Endothelial cell (in vitro differentiated cells): ENCODE results near the gene SHC2. TPM values are rescaled to one million over a fixed set of nuclear protein-coding genes. Genes with fewer than 3 reads are reported as not detected.

Source experiments
- DNase-seq: peaks from one replicate; pipeline ENCODE4 v3.0.0; 2021; ENCODE audit warnings: low spot score
- H3K27ac Mint-ChIP-seq: one replicate; pipeline ENCODE4 v1.8.0; 2021; ENCODE audit warnings: mixed read lengths, inconsistent platforms; ENCODE audit not compliant: unreplicated experiment
- H3K27me3 Mint-ChIP-seq: one replicate; pipeline ENCODE4 v1.8.0; 2021; ENCODE audit warnings: mild to moderate bottlenecking, moderate library complexity, mixed read lengths, inconsistent platforms; ENCODE audit not compliant: unreplicated experiment
- H3K36me3 Mint-ChIP-seq: one replicate; pipeline ENCODE4 v1.8.0; 2021; ENCODE audit warnings: mild to moderate bottlenecking, low read depth, mixed read lengths, inconsistent platforms; ENCODE audit not compliant: unreplicated experiment
- H3K4me1 Mint-ChIP-seq: one replicate; pipeline ENCODE4 v1.8.0; 2021; ENCODE audit warnings: mild to moderate bottlenecking, mixed read lengths, inconsistent platforms; ENCODE audit not compliant: unreplicated experiment
- H3K4me3 Mint-ChIP-seq: one replicate; pipeline ENCODE4 v1.8.0; 2021; ENCODE audit warnings: mild to moderate bottlenecking, mixed read lengths, inconsistent platforms; ENCODE audit not compliant: unreplicated experiment
- H3K9me3 Mint-ChIP-seq: one replicate; pipeline ENCODE4 v1.8.0; 2021; ENCODE audit warnings: mixed read lengths, inconsistent platforms; ENCODE audit not compliant: unreplicated experiment
- total RNA-seq: library from RNA; stranded (reverse); fragmentation: NEBNext Ultra II Directional; extraction: Animal tissue kit (Norgen Biotek cat#: 25700); gene quantifications from one replicate; pipeline ENCODE4 v1.2.1, GENCODE V29; 2021; ENCODE audit not compliant: unreplicated experiment
- TF ChIP-seq, protein P1 (sequence below): fragments of 200-600 bp; sonication (generic); IDR thresholded peaks from one replicate; pipeline ENCODE4 v1.5.0; 2021; ENCODE audit warnings: antibody characterized with exemption; ENCODE audit not compliant: unreplicated experiment

Gene SHC2
- total RNA-seq, 1 donor from 2014 or later = 46.9 TPM

DNA sequence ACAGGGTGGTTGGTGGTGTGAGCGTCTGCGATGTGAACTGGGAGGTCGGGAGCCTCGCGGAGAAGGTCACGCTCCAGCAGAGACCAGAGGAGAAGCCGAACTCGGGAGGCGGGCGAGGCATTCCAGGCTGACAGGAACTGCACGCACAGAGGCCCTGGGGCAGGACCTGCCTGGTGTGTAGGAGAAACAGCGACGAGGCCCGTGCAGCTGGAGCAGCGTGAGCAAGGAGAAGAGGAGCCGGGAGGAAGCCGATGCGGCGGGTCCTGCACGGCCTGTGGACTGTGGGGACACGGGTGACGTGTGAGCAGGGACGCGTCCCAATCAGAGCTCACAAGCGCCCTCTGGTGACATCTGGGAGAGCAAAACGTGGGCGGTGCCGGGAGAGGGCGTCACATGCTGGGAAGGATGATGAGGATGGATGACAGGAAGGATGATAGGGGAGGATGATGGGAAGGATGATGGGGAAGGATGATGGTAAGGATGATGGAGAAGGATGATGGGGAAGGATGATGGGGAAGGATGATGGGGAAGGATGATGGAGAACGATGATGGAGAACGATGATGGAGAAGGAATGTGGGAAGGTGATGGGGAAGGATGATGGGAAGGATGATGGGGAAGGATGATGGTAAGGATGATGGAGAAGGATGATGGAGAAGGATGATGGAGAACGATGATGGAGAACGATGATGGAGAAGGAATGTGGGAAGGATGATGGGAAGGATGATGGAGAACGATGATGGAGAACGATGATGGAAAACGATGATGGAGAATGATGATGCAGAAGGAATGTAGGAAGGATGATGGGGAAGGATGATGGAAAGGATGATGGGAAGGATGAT lies 19.4 kb upstream of the SHC2 start:
- TF ChIP-seq, protein P1, sequence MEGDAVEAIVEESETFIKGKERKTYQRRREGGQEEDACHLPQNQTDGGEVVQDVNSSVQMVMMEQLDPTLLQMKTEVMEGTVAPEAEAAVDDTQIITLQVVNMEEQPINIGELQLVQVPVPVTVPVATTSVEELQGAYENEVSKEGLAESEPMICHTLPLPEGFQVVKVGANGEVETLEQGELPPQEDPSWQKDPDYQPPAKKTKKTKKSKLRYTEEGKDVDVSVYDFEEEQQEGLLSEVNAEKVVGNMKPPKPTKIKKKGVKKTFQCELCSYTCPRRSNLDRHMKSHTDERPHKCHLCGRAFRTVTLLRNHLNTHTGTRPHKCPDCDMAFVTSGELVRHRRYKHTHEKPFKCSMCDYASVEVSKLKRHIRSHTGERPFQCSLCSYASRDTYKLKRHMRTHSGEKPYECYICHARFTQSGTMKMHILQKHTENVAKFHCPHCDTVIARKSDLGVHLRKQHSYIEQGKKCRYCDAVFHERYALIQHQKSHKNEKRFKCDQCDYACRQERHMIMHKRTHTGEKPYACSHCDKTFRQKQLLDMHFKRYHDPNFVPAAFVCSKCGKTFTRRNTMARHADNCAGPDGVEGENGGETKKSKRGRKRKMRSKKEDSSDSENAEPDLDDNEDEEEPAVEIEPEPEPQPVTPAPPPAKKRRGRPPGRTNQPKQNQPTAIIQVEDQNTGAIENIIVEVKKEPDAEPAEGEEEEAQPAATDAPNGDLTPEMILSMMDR = peak; percentile 25
- peaks cover 13% of the 10 kb centered on the region for H3K27me3 Mint-ChIP-seq
- H3K9me3 Mint-ChIP-seq = peaks cover 17% of the 10 kb centered on the region
- H3K4me3 Mint-ChIP-seq = no peak overlapping the region
- peak; percentile 55 for DNase-seq
- peaks cover 12% of the 10 kb centered on the region for H3K36me3 Mint-ChIP-seq
- peak overlapping the region; percentile 57 for H3K27ac Mint-ChIP-seq
- peaks cover 2% of the 10 kb centered on the region for H3K4me1 Mint-ChIP-seq

DNA sequence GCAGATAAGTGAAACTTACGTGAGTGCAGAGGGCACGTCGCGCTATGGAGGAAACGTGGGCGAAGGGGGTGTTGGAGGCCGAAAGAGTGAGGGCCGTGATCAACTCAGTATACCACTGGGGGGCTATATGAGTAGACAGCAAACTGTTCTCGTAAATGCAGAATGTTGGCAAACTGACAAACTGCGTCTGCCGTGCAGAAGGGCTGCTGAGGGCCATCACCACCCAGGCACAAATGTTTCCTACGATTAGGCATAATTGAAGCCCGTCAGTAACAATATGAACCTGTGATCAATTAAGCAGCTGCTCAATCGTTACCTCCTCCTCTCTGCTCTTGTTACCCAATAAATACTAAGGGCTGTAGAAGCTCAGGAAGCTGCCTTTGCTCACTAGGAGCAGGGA lies 18.1 kb upstream of the SHC2 start:
- H3K36me3 Mint-ChIP-seq = peaks cover 12% of the 10 kb centered on the region
- no peak for DNase-seq
- peaks cover 17% of the 10 kb centered on the region for H3K9me3 Mint-ChIP-seq

DNA sequence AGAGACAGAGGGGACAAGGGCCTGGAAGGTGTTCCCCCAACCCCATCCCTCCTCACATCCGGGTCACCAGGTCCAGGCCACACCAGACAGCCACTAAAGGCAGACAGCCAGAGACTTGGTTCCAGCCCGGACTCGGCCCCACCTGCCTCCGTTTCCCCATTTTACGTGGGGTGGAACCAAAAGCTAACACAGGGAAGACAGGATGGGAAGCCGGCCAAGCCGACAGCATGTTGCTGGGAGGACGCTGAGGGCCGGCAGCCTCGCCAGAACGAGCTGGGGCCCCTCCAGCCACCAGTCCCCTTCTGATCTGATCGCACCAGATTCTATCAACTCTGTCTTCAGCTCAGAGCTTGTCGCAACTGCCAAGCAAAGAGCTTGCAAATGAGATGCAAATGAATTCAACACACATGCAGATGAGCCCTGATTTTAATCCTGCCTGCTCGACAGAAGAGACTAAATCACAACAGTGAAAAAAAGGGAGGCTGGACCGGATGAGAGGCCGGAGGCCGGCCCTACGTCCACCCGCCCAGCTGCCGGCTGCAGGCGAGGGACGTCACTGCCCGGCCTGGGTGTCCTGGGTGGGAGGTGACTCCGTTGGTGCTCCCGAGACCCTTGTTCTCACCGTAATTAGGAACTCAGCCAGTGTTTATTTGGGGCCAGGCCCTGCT lies 17.5 kb upstream of the SHC2 start:
- H3K27ac Mint-ChIP-seq = no peak overlapping the region
- peaks cover 2% of the 10 kb centered on the region for H3K4me1 Mint-ChIP-seq
- H3K4me3 Mint-ChIP-seq = no peak overlapping the region
- TF ChIP-seq, protein P1 = no peak
- DNase-seq = no peak
- peaks cover 12% of the 10 kb centered on the region for H3K36me3 Mint-ChIP-seq
- peaks cover 9% of the 10 kb centered on the region for H3K27me3 Mint-ChIP-seq
- peaks cover 17% of the 10 kb centered on the region for H3K9me3 Mint-ChIP-seq

More for the DNA sequence above, 18.1 kb upstream of the SHC2 start:
- peaks cover 2% of the 10 kb centered on the region for H3K4me1 Mint-ChIP-seq
- no peak overlapping the region for H3K27ac Mint-ChIP-seq
- no peak overlapping the region for H3K4me3 Mint-ChIP-seq
- H3K27me3 Mint-ChIP-seq = peaks cover 9% of the 10 kb centered on the region
- TF ChIP-seq, protein P1 = no peak

DNA sequence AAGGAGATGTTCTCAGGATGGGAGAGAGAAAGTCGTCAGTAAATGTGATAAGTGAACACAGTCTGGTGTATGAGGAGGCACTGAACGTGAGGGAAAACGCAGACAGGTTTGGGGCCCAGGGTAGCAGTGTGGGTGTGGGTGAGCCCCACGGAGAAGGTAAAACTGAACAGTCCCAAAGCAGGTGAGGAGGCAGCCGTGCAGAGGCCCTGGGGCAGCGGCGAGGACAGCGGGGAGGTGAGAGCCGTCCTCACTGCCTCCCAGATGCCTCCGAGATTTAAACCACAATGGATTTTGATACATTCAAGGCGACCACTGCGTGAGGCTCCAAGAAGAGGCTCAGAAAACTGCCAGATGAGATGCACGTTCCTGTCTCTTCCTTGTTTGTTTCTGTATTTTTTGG lies 14.5 kb upstream of the SHC2 start:
- Mint-ChIP-seq H3K36me3 (peaks cover 7% of the 10 kb centered on the region), H3K4me1 (peaks cover under 1% of the 10 kb centered on the region), H3K27ac (no peak overlapping the region), H3K27me3 (peaks cover 4% of the 10 kb centered on the region), H3K4me3 (no peak overlapping the region), H3K9me3 (peaks cover 8% of the 10 kb centered on the region)
- no peak for DNase-seq
- TF ChIP-seq, protein P1 = no peak
